ENCODE results near the gene UTF1.
"Not testable (repeated sequence)": the region's sequence is repeated elsewhere in the genome, so short reads cannot be mapped to it uniquely, and the experiment has no call there.

UTF1 gene

GRCh38 chr10:133210398-133211140 is 19.4 kb upstream of the UTF1 start:
- DNase-seq = no peak

DNA sequence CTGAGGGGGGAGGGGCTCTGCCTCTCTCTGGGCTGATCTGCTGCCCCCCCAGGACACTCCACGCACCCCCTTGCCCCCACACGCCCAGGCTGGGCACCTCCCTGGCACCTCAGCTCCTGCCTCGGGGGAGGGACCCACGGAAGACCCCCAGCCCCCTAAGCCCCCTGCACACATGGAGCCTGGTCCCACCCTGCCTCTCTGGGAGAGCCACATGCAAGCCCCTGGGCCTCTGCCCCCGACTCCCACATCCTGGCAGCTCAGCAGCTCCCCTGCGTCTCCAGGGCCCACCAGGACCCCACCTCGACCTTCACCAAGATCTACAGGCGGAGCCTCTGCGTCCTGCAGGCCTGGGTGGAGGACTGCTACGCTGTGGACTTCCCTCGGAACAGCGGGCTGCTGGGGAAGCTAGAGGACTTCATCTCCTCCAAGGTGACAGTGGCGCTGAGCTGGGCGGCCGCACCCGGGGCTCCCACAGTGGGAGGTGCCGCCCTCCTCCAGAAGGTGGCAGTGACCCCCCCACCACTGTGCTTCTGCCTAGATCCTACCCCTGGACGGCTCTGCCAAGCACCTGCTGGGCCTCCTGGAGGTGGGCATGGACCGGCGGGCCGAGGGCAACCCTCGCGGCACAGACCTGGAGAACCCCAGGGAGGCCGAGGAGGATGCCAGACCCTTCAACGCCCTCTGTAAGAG is 18.7 kb upstream of the UTF1 start:
- no peak for DNase-seq

- no peak for DNase-seq
Observed at GRCh38 chr10:133211959-133212852, 17.8 kb upstream of the UTF1 start.

DNA sequence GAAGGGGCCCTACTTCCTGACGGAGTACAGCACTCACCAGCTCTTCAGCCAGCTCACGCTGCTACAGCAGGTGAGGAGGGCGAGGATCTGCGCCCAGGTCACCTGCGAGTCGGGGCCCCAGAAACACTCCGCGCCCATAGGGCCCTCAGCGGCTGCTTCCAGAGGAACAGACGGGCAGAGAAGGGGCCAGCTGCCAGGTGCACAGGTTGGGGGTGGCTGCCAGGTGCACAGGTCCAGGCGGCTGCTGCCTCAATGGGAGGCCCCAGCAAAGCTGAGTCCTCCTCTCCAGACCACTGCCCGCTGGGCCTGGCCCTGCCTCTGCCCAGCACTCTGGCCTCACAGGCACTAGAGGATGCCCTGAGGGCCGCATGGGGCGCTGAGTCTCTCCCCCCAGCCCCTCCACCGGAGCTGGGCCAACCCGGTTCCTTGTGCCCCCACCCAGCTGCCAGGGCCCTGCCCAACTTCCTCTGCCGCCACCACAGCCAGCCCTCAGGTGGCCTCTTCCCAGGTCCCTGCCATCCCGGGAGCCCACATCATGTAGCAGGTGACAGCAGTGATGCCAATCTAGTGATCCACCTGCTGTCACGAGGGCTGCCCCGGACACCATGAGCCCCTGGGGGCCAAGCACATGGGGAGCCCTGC is 17.0 kb upstream of the UTF1 start:
- no peak for DNase-seq

DNA sequence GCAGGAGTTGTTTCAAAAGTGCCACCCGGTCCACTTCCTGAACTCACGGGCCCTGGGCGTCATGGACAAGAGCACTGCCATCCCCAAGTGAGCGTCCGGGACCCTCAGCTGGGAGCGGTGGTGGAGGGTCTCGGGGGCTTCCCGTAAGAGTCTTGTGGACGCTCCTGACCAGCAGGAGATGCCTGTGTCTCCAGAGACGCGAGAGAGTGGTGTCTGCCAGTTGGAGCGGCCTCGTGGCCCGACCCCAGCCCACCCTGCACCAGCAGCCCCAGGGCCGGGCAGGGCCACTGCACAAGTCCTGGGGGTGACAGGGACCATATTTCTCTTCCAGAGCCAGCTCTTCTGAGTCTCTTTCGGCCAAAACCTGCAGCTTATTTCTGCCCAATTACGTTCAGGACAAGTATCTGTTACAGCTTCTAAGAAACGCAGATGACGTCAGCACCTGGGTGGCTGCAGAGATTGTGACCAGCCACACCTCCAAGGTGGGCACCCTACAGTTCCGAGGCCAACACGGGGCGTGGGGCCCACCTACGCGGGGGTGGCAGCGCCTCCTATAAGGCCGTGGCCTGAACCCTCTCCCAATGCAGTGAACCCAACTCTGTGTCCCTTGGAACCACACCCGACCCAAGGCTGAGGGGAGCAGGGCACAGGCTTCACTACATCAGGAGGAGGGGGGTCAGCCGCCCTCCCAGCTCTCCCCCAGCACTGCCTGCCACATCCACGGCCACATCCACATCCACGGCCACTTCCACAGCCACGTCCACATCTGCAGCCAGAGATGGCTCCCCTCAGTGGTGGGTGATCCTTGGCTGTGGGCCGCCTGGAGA is 16.2 kb upstream of the UTF1 start:
- DNase-seq = no peak

- DNase-seq = no peak
Observed at GRCh38 chr10:133214468-133215410, 15.3 kb upstream of the UTF1 start.

DNA sequence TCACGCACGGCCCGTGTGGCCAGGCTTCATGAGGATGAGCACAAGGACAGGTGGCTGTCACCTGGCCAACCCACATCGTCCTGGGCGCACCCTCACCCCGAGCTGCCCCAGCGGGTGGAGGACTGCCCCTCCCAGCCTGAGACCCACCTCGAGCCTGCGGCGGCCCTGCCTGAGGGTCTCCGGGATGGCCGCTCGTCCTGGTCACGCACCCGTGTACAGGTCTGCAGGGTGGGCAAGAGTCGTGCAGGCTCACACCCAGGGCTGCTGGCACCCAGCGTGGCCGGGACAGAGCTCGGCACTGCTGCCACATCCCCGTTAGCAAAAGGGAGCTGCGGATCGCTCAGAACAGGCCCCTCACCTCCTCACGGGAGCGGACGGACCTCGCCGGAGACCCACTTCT is 14.4 kb upstream of the UTF1 start:
- DNase-seq = no peak

- no peak for DNase-seq
Observed at GRCh38 chr10:133216776-133217175, 13.2 kb upstream of the UTF1 start.

GRCh38 chr10:133217800-133218589 is 12.0 kb upstream of the UTF1 start:
- no peak for DNase-seq

- no peak for DNase-seq
Observed at GRCh38 chr10:133218891-133219290, 11.1 kb upstream of the UTF1 start.

DNA sequence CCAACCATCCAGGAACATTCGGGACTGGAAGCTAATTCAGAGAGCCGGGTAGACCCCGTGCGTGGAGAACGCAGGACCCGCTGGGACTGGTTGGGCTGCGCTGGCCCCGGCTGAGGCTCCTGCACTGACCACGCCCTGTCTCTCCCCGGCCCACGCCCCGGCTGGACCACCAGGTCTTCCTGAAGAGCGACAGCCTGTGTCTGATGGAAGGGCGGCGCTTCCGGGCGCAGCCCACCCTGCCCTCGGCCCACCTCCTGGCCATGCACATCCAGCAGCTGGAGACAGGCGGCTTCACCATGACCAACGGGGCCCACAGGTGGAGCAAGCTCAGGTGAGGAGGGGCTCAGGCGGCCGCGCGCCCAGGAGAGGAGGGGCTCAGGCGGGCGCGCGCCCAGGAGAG is 10.2 kb upstream of the UTF1 start:
- DNase-seq = no peak

- no peak for DNase-seq
Observed at GRCh38 chr10:133221331-133221730, 8.7 kb upstream of the UTF1 start.

GRCh38 chr10:133221756-133222155 is 8.3 kb upstream of the UTF1 start:
- not testable (repeated sequence) for DNase-seq

DNA sequence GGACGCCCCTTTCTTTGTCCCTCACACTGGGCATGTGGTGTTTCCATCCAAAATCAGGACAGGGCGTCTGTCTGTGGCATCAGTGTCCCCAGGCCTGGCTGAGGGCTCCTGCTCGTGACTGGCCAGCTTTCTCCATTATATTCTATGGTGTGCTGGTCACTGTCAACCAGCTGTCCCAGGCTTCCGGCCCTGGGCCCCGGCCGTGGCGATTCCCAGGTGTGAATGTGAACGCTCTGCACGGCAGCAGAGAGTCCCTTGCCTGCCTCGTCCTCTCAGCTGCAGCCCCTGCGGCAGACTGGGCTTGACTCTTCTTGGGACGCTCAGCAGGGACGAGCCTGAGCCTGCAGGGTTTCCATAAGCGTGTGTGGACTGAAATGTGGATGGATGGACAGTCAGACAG is 5.9 kb upstream of the UTF1 start:
- DNase-seq = no peak

DNA sequence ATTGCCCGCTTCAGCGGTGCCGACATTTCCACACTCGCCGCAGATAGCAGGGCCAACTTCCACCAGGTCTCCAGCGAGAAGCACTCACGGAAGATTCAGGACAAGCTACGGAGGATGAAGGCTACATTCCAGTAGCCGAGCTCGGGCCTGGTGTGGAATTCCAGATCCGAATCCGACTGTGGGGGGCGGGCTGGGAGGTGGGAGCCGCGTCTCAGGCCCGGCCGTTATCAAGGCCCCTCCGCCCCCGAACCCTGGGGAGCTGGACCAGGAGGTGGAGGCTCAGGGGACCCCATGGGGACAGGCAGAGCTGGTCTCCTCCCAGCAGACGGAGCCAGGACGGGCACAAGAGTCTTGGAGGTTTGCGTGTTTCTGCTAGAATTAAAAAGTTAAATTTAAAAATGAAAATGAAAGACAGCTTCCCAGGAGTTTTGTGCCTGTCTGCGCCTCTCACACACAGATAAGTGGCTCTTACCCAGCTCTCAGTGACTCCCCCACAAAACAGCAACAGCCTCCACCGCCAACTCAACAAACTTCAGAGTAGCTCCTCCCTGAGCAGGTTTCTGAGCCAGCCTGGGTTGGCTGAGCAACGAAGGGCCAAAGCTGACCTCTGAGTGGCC is 5.2 kb upstream of the UTF1 start:
- DNase-seq = no peak

DNA sequence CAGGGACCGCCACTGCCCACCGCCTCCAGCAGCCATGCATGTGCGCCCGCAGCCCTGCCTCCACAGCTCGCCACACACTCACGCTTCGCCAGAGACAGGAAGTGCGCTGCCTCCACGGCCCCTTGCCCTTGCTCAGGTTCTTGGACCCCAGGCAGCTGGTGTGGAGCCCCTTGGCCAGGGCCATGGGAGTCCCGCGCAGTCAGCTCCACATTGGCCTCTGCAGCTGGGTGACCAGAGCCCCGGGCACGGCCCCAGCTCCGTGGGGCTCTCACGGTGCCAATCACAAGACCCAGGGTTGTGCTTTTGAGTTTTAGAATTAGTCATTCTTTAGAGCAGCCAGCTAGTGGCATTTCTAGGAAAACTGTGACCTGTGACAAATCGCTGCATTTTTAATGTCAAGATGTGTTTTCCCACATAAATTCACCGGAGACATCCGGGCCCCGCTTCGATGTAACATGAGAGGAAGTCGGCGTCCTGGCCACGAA is 4.3 kb upstream of the UTF1 start:
- DNase-seq = no peak

GRCh38 chr10:133226251-133226808 is 3.7 kb upstream of the UTF1 start:
- DNase-seq = no peak

DNA sequence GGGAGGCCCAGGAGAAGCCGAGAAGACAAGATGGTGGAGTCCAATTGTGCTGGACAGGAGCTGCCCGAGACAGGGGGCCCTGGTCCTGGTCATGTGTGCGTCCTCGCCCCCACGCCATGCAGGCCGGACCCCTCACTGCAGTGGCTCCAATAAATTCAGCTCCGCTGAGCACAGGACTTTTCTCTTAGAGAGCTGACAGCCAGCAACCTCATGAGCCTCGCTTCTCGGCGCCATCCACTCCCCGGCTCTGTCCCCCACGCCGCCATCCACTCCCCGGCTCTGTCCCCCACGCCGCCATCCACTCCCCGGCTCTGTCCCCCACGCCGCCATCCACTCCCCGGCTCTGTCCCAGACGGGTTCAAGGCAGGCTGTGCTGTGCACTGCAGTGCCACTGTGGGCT is 2.8 kb upstream of the UTF1 start:
- DNase-seq = no peak
